ENCODE measurements around the gene ATP6V0A1.
A peak's percentile ranks its signal among the peaks of the same experiment; 100 is the strongest.

ATP6V0A1 gene

DNA sequence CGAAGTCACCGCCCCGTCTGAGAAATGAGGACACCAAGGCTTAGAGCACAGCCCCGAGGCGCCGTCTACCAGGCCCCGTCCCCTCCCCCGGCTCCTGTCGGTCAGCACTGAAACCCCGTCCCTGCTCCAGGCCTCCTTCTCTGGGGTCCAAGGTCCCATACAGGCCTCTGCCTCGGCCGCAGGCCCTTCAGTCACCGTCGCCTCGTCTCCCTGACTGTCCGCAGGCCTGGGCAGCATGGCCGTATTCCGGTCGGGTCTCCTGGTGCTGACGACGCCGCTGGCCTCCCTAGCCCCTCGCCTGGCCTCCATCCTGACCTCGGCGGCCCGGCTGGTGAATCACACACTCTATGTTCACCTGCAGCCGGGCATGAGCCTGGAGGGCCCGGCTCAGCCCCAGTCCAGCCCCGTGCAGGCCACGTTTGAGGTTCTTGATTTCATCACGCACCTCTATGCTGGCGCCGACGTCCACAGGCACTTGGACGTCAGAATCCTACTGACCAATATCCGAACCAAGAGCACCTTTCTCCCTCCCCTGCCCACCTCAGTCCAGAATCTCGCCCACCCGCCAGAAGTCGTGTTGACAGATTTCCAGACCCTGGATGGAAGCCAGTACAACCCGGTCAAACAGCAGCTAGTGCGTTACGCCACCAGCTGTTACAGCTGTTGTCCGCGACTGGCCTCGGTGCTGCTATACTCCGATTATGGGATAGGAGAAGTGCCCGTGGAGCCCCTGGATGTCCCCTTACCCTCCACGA, 103.9 kb downstream of the ATP6V0A1 start:
- peak in 1 of 14 donors; percentile 26 for DNase-seq

- no peak for DNase-seq
These were observed 104.4 kb downstream of the ATP6V0A1 start for GRCh38 chr17:42563143-42563509.

DNA sequence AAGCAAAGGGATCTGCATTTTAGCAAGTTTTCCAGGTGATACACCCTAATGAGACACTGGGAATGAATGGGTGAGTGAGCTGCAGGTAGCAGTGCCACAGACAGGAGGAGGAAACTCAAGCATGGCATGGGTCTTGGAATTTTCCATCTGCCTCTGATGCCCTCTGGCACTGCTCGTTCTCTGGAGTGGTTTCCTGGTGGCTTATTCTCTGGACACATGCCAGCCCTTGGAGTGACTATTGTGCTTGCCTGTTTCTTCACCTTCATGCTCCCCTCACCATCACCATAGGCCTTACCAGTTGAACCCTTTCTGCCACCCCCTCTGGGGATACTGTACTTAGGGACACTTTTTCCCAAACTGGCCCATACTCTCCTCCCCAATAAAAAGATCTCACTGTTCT, 104.9 kb downstream of the ATP6V0A1 start:
- no peak for DNase-seq

- DNase-seq = no peak
These were observed 105.3 kb downstream of the ATP6V0A1 start for GRCh38 chr17:42563950-42564349.

GRCh38 chr17:42564815-42565522, 106.3 kb downstream of the ATP6V0A1 start:
- DNase-seq = no peak

DNA sequence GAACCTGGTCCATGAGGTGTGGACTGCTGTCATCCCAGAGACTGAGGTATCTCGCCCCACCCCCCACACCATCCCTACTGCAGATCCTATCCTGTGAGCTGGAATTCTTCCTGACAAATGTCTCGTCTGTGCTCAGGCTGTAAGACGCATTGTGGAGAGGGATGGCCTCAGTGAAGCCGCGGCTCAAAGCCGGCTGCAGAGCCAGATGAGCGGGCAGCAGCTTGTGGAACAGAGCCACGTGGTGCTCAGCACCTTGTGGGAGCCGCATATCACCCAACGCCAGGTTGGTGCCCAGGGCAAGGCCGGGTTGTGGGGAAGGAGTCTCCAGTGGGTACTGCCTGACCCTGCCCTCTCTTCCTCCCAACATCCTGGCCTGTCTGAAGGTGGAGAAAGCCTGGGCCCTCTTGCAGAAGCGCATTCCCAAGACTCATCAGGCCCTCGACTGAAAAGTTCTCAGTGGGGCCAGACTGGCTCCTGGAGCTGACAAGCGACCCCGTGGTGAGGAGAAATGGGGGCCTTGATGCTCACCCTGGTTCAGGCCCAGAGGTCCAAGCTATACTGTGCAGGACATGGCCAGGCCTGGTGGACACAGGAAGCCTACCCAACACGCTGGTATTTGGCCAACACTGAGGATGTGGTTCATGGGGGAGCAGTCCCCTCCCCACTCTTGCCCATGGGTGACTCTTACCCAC, 107.0 kb downstream of the ATP6V0A1 start:
- no peak for DNase-seq

DNA sequence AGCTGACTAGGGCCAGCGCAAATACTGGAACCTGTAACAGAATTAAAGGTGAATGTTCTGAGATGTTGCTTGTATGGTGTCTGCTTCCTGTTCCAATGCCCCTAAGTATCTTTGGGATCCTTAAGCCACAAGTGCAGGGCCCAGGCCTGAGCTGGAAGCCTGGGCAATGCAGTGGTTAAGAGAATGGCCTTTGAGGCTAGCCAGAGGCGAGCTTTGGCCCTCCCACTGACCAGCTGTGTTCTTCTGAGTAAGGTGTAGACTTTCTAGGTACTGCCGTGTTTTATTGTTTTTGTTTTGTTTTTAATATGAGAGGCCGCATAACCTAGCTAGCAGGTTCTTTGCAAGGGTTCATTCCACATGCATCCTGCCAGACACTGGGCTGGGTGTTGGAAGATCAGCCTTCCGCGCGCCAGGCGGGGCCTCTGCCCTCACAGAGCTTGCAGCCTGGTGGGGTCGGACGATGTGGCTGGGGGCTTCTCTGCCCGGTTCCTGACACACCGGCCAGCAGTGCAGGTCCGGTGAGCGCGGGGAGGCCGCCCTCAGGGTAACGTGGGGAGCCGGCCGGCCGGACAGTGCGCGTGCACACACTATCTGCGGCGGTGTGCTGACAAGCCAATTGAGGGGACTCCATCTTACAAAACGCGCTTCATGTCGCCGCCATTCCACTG, 107.7 kb downstream of the ATP6V0A1 start:
- DNase-seq = no peak

- DNase-seq = peak; percentile 68 to 93 (median 84)
These were observed 108.3 kb downstream of the ATP6V0A1 start, which contains the start of gene MLX for GRCh38 chr17:42566883-42567573. MLX (plus strand) TSS chr17:42567100; CDS start chr17:42567125, 25 bp downstream.

DNA sequence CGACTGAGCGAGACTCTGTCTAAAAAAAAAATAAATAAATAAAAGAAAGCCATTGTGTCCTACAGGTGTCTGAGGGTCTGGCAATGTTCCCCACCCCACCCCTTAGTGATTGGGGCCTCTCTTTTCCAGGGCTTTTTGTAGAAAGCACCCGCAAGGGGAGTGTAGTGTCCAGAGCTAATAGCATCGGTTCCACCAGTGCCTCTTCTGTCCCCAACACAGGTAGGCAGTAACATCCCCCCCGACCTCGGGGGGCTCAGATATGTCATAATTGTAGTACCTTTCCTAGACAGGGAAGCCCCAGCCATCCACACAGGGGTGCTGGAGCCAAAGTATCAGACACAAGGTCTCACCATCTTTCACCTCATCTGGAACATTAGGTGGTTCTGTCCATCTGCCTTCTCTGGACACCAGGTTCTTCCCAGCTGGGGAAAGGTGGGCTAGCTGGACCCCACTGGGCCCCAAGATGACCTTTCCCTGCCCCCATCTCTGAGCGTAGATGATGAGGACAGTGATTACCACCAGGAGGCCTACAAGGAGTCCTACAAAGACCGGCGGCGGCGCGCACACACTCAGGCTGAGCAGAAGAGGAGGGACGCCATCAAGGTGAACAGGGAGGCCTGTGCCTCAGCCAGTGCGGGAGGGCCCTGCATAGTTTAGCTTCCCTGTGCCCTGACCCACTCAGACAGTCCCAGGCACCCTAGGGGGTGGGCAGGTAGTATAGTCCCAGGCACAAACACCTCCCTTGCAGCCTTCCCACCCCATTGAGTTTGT, 109.8 kb downstream of the ATP6V0A1 start:
- no peak for DNase-seq

GRCh38 chr17:42571435-42572225, 113.0 kb downstream of the ATP6V0A1 start:
- no peak for DNase-seq
